ENCODE measurements around the gene SMARCE1.

SMARCE1 gene

DNA sequence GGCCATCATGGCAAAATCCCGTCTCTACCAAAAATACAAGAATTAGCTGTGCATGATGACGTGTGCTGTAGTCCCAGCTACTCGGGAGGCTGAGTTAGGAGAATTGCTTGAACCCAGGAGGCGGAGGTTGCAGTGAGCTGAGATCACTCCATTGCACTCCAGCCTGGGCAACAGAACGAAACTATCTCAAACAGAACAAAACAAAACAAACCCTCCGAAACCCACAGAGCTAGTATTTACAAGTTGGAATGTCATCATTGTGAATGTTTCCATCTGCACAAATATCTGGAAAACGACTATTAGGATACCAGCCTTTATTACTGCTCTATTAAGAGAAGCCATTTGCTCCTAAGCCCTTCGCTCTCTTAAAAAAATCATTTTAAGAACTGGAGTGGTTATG, 26.0 kb downstream of the SMARCE1 start:
- H3K4me1 ChIP-seq (ENCODE audit: control insufficient read depth, low read length), result peaks cover 41% of the 10 kb centered on the region
- no peaks in the 10 kb centered on the region for H3K36me3 ChIP-seq (ENCODE audit: control insufficient read depth, low read length)
- H3K9me2 ChIP-seq (replicated peaks; ENCODE audit: control insufficient read depth, low read length), result no peaks in the 10 kb centered on the region
- no peaks in the 10 kb centered on the region for H4K20me1 ChIP-seq (ENCODE audit: control insufficient read depth, insufficient read depth, low read depth, low read length)
- H3K79me2 ChIP-seq (ENCODE audit: control insufficient read depth, low read length), result no peaks in the 10 kb centered on the region
- H3K27ac ChIP-seq (ENCODE audit: low read depth, low read length), result no peak overlapping the region
- no peak overlapping the region for H3K4me2 ChIP-seq (ENCODE audit: low read length)
- H3F3A ChIP-seq (ENCODE audit: control insufficient read depth, insufficient read depth), result peaks cover 9% of the 10 kb centered on the region
- H3K4me3 ChIP-seq (ENCODE audit: low read length), result no peak overlapping the region
- no peak for TF ChIP-seq EZH2phosphoT487 (IDR thresholded peaks at IDR 0.05; ENCODE audit: borderline replicate concordance, low read length)
- TF ChIP-seq, protein P1, sequence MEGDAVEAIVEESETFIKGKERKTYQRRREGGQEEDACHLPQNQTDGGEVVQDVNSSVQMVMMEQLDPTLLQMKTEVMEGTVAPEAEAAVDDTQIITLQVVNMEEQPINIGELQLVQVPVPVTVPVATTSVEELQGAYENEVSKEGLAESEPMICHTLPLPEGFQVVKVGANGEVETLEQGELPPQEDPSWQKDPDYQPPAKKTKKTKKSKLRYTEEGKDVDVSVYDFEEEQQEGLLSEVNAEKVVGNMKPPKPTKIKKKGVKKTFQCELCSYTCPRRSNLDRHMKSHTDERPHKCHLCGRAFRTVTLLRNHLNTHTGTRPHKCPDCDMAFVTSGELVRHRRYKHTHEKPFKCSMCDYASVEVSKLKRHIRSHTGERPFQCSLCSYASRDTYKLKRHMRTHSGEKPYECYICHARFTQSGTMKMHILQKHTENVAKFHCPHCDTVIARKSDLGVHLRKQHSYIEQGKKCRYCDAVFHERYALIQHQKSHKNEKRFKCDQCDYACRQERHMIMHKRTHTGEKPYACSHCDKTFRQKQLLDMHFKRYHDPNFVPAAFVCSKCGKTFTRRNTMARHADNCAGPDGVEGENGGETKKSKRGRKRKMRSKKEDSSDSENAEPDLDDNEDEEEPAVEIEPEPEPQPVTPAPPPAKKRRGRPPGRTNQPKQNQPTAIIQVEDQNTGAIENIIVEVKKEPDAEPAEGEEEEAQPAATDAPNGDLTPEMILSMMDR (IDR thresholded peaks at IDR 0.05; ENCODE audit: low read depth, low read length, poor library complexity, severe bottlenecking), result no peak
- H3K27me3 ChIP-seq (ENCODE audit: control insufficient read depth, low read length), result 0 out of 2 replicates have a peak, but pooled peaks cover 6% of the 10 kb centered on the region
- H3K9me3 ChIP-seq (ENCODE audit: control insufficient read depth, insufficient read depth, low read length), result no peaks in the 10 kb centered on the region

DNA sequence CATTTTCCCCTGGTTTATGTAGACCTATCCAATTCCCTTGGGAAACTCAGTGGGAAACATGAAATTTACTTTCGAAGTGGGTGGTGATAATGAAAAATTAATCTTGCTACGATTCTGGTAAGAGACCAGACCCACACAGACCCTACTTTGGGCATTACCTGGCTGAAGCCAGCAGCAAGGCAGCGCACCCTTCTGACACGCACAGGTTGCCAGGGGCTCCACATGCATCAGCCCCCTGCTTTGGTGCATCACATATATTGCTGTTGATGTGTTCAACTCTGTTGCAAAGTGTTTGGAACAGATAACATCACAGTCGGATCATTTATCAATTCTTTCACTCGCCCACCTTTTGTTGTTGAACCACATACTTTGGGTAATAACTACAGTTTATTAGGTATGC, 26.6 kb downstream of the SMARCE1 start:
- Histone ChIP-seq H3K79me2 (ENCODE audit: control insufficient read depth, low read length) (no peaks in the 10 kb centered on the region), H3K36me3 (ENCODE audit: control insufficient read depth, low read length) (no peaks in the 10 kb centered on the region), H3K4me1 (ENCODE audit: control insufficient read depth, low read length) (peaks cover 44% of the 10 kb centered on the region), H3K27ac (ENCODE audit: low read depth, low read length) (no peak overlapping the region), H3K27me3 (ENCODE audit: control insufficient read depth, low read length) (0 out of 2 replicates have a peak, but pooled peaks cover 6% of the 10 kb centered on the region), H3K4me2 (ENCODE audit: low read length) (no peak overlapping the region), H3K9me3 (ENCODE audit: control insufficient read depth, insufficient read depth, low read length) (no peaks in the 10 kb centered on the region), H3K4me3 (ENCODE audit: low read length) (no peak overlapping the region), H4K20me1 (ENCODE audit: control insufficient read depth, insufficient read depth, low read depth, low read length) (no peaks in the 10 kb centered on the region), H3F3A (ENCODE audit: control insufficient read depth, insufficient read depth) (peaks cover 9% of the 10 kb centered on the region), H3K9me2 (replicated peaks; ENCODE audit: control insufficient read depth, low read length) (no peaks in the 10 kb centered on the region)
- TF ChIP-seq, protein P1 (IDR thresholded peaks at IDR 0.05; ENCODE audit: low read depth, low read length, poor library complexity, severe bottlenecking), result no peak
- TF ChIP-seq EZH2phosphoT487 (IDR thresholded peaks at IDR 0.05; ENCODE audit: borderline replicate concordance, low read length), result no peak

DNA sequence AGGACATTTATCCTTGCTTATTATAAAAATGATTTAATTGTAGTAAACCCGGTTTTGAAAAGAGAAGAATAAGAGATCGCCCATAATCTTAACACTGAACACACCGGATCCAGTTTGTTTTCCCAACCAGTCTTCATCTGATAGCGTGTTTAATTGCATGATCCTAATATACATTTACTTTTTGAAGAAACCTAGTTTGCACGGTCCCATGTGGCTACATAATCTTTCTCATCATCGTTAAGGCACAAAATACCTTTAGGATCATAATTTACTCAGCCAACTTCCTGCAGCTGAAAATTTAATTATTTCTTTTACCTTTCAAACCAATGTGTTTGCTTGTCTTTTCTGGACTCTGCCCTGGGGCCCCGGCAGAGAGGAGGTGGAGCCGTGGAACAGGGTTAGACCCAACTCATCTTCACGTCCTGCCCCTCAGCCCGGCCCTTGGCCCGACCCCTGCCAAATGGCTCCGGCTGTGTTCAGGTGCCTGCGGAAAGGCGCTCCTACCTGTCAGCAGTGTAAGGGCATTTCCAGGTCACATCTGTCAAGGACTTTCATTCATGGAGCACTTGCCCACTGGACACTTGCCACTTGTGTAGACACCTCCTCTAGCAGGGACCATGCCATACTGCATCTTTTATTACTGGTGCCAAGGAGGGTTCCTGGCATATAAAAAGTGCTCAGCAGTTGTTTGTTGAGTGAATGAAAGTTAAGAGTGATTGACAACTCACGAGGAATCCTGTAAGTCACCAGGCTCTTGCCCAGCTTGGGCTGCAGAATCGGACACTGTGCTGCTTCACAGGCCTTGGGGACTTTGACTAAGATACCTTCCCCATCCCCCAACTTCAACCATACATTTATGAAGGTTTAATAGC, 28.6 kb downstream of the SMARCE1 start:
- Histone ChIP-seq H3K27me3 (ENCODE audit: control insufficient read depth, low read length) (0 out of 2 replicates have a peak, but pooled peaks cover 6% of the 10 kb centered on the region), H3K79me2 (ENCODE audit: control insufficient read depth, low read length) (no peaks in the 10 kb centered on the region), H3K27ac (ENCODE audit: low read depth, low read length) (no peak overlapping the region), H3K4me1 (ENCODE audit: control insufficient read depth, low read length) (peaks cover 48% of the 10 kb centered on the region), H4K20me1 (ENCODE audit: control insufficient read depth, insufficient read depth, low read depth, low read length) (no peaks in the 10 kb centered on the region), H3K4me3 (ENCODE audit: low read length) (no peak overlapping the region), H3K9me2 (replicated peaks; ENCODE audit: control insufficient read depth, low read length) (no peaks in the 10 kb centered on the region), H3K9me3 (ENCODE audit: control insufficient read depth, insufficient read depth, low read length) (no peaks in the 10 kb centered on the region), H3F3A (ENCODE audit: control insufficient read depth, insufficient read depth) (peaks cover 4% of the 10 kb centered on the region; the same call in 1 of the 2 replicates), H3K4me2 (ENCODE audit: low read length) (peak overlapping the region; percentile 57), H3K36me3 (ENCODE audit: control insufficient read depth, low read length) (no peaks in the 10 kb centered on the region)
- TF ChIP-seq, protein P1 (IDR thresholded peaks at IDR 0.05; ENCODE audit: low read depth, low read length, poor library complexity, severe bottlenecking), result no peak
- no peak for TF ChIP-seq EZH2phosphoT487 (IDR thresholded peaks at IDR 0.05; ENCODE audit: borderline replicate concordance, low read length)

All from DOHH2 (cell line).